T-cell (primary cell): Measurements from ENCODE around the gene SLAMF7. TPM values are rescaled to one million over a fixed set of nuclear protein-coding genes. Genes with fewer than 3 reads are reported as not detected.

Experiments used
- ATAC-seq, 4 experiments: fragments of 200-7000 bp in 3 of 4; fragments of 150-1000 bp in 1 of 4; cut with Tn5 transposase; replicated peaks in 1 of 4; 1 replicate in 3 of 4; 2 replicates in 1 of 4; pipeline ENCODE4 v1.10.0; 2021; ENCODE audit warnings: moderate library complexity in 3 of 4, mild to moderate bottlenecking in 2 of 4, moderate number of reproducible peaks in 1 of 4
- CTCF ChIA-PET, 2 donors: fragments of 300-600 bp; sonication (Branson Sonifier 250); formaldehyde crosslinking; loops; one replicate each; lab custom pipeline; 2022; ENCODE audit warnings: antibody characterized with exemption in 2 of 2; lab: Charles Lee
- POLR2A ChIA-PET, 2 donors: fragments of 300-600 bp; sonication (Branson Sonifier 250); formaldehyde crosslinking; loops; one replicate each; lab custom pipeline; 2022; ENCODE audit warnings: antibody characterized with exemption in 2 of 2; lab: Charles Lee
- DNase-seq, 35 experiments: peaks; one replicate each; pipeline versions ENCODE4 v3.0.0 to v3.0.0-alpha.2; 2013 to 2023
- H3K27ac ChIP-seq: one replicate; pipeline ENCODE4 v1.5.1; 2013; ENCODE audit warnings: low read length
- H3K27me3 ChIP-seq, 2 experiments: replicated peaks in 1 of 2; 1 replicate in 1 of 2; 2 replicates in 1 of 2; pipeline versions ENCODE4 v1.6.1 to v1.7.0; 2013; ENCODE audit warnings: low read length in 1 of 2, mixed read lengths in 1 of 2; ENCODE audit not compliant: control insufficient read depth in 2 of 2, insufficient read depth in 2 of 2; ENCODE audit errors: extremely low read depth in 1 of 2
- H3K36me3 ChIP-seq, 2 donors: 1 replicate in 1 of 2; 2 replicates in 1 of 2; pipeline versions ENCODE4 v1.6.1 to v1.7.0; 2013; ENCODE audit warnings: low read length in 1 of 2; ENCODE audit not compliant: control insufficient read depth in 2 of 2, insufficient read depth in 1 of 2; ENCODE audit errors: extremely low read depth in 1 of 2
- H3K4me1 ChIP-seq, 2 experiments: 1 replicate in 1 of 2; 2 replicates in 1 of 2; pipeline versions ENCODE4 v1.6.1 to v1.7.0; 2013; ENCODE audit warnings: low read length in 2 of 2, mixed read lengths in 1 of 2; ENCODE audit not compliant: insufficient read depth in 2 of 2, control insufficient read depth in 1 of 2; ENCODE audit errors: extremely low read depth in 1 of 2
- H3K4me3 ChIP-seq, 2 donors: 1 replicate in 1 of 2; 2 replicates in 1 of 2; pipeline versions ENCODE4 v1.5.1 to v1.7.0; 2013; ENCODE audit warnings: mild to moderate bottlenecking in 2 of 2, low read length in 1 of 2, moderate library complexity in 1 of 2; ENCODE audit not compliant: control insufficient read depth in 1 of 2; ENCODE audit errors: extremely low read depth in 1 of 2
- H3K9me3 ChIP-seq: 2 replicates; pipeline ENCODE4 v1.7.0; 2013
- H3K27ac Mint-ChIP-seq, 2 donors: one replicate each; pipeline ENCODE4 v1.8.0; 2020 to 2021; ENCODE audit warnings: mild to moderate bottlenecking in 2 of 2, mixed read lengths in 2 of 2
- H3K27me3 Mint-ChIP-seq, 2 donors: one replicate each; pipeline ENCODE4 v1.8.0; 2021 to 2022; ENCODE audit warnings: mixed read lengths in 2 of 2
- H3K36me3 Mint-ChIP-seq: one replicate; pipeline ENCODE4 v1.8.0; 2021; ENCODE audit warnings: mixed read lengths
- H3K4me1 Mint-ChIP-seq, 3 donors: one replicate each; pipeline ENCODE4 v1.8.0; 2020 to 2022; ENCODE audit warnings: mixed read lengths in 3 of 3, mild to moderate bottlenecking in 1 of 3
- H3K4me3 Mint-ChIP-seq, 3 donors: one replicate each; pipeline ENCODE4 v1.8.0; 2020 to 2022; ENCODE audit warnings: mild to moderate bottlenecking in 3 of 3, mixed read lengths in 3 of 3, moderate library complexity in 3 of 3
- H3K9me3 Mint-ChIP-seq, 3 donors: one replicate each; pipeline ENCODE4 v1.8.0; 2020 to 2022; ENCODE audit warnings: mixed read lengths in 3 of 3
- WGBS: methylation state at CpG from one replicate; pipeline ENCODE4 v1.1.5; 2013; ENCODE audit warnings: missing lambda C conversion rate; ENCODE audit not compliant: insufficient coverage; 5-methylcytosine and 5-hydroxymethylcytosine counted together
- total RNA-seq, 35 experiments: library from RNA in 6 of 35; stranded (reverse) in 6 of 35; fragments of 120-200 nt in 1 of 35; gene quantifications; one replicate each; pipeline versions ENCODE4 v1.2.1 to v1.2.4 and lab custom pipeline; 2013 to 2026

Gene SLAMF7
- total RNA-seq, 5 donors from 2014 or later (not counting 1 experiment from before 2014, with no cell fraction given) = 9.5 to 32.0 (median 25.5) TPM

DNA sequence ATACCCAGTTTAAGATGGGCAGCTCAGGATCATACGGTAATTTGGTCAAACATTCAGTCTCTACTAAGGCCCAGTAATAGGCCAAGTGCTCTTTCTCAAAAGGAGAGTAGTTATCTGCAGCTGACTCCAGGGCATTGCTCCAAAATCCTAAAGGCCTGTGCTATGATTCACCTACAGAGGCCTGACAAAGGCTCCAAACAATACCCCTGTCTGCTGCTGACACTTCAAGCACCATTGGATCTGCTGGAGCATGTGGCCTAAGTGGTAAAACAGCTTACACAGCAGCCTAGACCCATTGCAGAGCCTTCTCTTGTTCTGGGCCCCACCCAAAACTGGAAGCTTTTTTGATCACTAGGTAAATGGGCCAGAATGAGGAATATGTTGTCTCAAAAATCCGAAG, 22.8 kb downstream of the SLAMF7 start:
- Mint-ChIP-seq H3K9me3 (no peaks in the 10 kb centered on the region), H3K4me3 (no peak overlapping the region), H3K4me1 (peaks cover 7 to 9% (median 8%) of the 10 kb centered on the region in 3 donors), H3K36me3 (no peaks in the 10 kb centered on the region), H3K27me3 (no peaks in the 10 kb centered on the region), H3K27ac (no peak overlapping the region)
- H3K27me3 ChIP-seq = no peaks in the 10 kb centered on the region
- H3K4me3 ChIP-seq = no peak overlapping the region
- POLR2A ChIA-PET = no interaction called here
- no peaks in the 10 kb centered on the region for H3K36me3 ChIP-seq
- WGBS = 100% methylated on average over 1 of the region's 2 CpGs
- peaks cover 2 to 20% of the 10 kb centered on the region in 2 experiments for H3K4me1 ChIP-seq
- DNase-seq (no peak), ATAC-seq (no peak)
- no peak overlapping the region for H3K27ac ChIP-seq
- no peaks in the 10 kb centered on the region for H3K9me3 ChIP-seq
- CTCF ChIA-PET = interaction anchor here in 1 of 2 donors (1.0 kb wide), 1 partner anchor 17 kb away, joined by 3 read pairs; no protein-coding TSS in a partner anchor

DNA sequence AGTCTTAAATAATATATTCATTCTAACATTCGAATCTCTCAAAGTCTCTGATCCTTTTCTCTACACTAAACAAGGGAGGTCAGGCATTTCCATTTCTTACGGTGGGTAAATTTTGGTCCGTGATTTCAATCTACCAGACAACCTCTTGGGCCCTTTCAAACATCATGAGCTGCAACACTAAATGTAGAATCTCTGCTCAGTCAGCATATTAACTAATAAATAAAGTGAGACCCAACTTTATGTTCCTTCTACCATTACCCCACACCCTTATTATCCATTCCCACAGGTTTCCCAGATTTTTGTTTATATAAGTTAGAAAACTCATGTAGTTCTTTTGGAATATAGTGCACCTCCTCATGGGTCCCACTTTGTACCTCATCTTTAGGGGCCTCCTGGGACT, 24.9 kb downstream of the SLAMF7 start:
- peaks cover 12 to 17% of the 10 kb centered on the region in 2 experiments for H3K4me1 ChIP-seq
- Mint-ChIP-seq H3K4me3 (no peak overlapping the region), H3K9me3 (no peaks in the 10 kb centered on the region), H3K36me3 (no peaks in the 10 kb centered on the region), H3K4me1 (peaks cover 21% of the 10 kb centered on the region in 3 donors), H3K27me3 (no peaks in the 10 kb centered on the region), H3K27ac (no peak overlapping the region)
- WGBS = 100% methylated on average over 1 of the region's 3 CpGs
- ChIA-PET CTCF (interaction anchor here in 1 of 2 donors (1.3 to 1.5 kb wide), 2 partner anchors 31 to 38 kb away, joined by 4 read pairs; no protein-coding TSS in a partner anchor), POLR2A (no interaction called here)
- H3K27ac ChIP-seq = no peak overlapping the region
- H3K27me3 ChIP-seq = no peaks in the 10 kb centered on the region
- no peak for ATAC-seq
- no peak overlapping the region for H3K4me3 ChIP-seq
- no peak for DNase-seq
- H3K36me3 ChIP-seq = no peaks in the 10 kb centered on the region
- H3K9me3 ChIP-seq = no peaks in the 10 kb centered on the region

- Histone ChIP-seq H3K9me3 (no peaks in the 10 kb centered on the region), H3K36me3 (no peaks in the 10 kb centered on the region), H3K4me1 (peaks cover 12 to 17% of the 10 kb centered on the region in 2 experiments), H3K27me3 (no peaks in the 10 kb centered on the region), H3K4me3 (peak overlapping the region; percentile 39 to 45), H3K27ac (peak overlapping the region; percentile 90)
- WGBS = 25% methylated on average over 3 of the region's 8 CpGs
- CTCF ChIA-PET = interaction anchor here (0.6 to 5.2 kb wide), 48 partner anchors 8 to 386 kb away, joined by 3 to 101 read pairs (median 5); partner anchors contain the start of genes CD48 (in 1 of the 2), ITLN2 (in 1 of the 2), LY9 (in 1 of the 2) and SLAMF1 (in 1 of the 2)
- DNase-seq (peak in 10 of 35 experiments; percentile 9 to 57 (median 21)), ATAC-seq (peak; percentile 63 to 75 (median 66))
- Mint-ChIP-seq H3K9me3 (no peaks in the 10 kb centered on the region), H3K4me1 (peaks cover 21% of the 10 kb centered on the region in 3 donors), H3K4me3 (peak overlapping the region; percentile 74 to 83 (median 75)), H3K36me3 (no peaks in the 10 kb centered on the region), H3K27me3 (no peaks in the 10 kb centered on the region), H3K27ac (peak overlapping the region; percentile 96 to 98)
- POLR2A ChIA-PET = interaction anchor here (0.6 to 1.5 kb wide), 3 partner anchors 84 to 405 kb away, joined by 3 to 7 read pairs (median 3); no protein-coding TSS in a partner anchor
Observed at GRCh38 chr1:160767395-160768294, 28.6 kb downstream of the SLAMF7 start.

- no peaks in the 10 kb centered on the region for H3K36me3 Mint-ChIP-seq
- H3K27ac Mint-ChIP-seq = peak overlapping the region; percentile 96 to 98
- H3K27ac ChIP-seq = peak overlapping the region; percentile 90
- no peaks in the 10 kb centered on the region for H3K9me3 ChIP-seq
- H3K9me3 Mint-ChIP-seq = no peaks in the 10 kb centered on the region
- DNase-seq (peak; percentile 65 to 93 (median 85)), ATAC-seq (peak; percentile 93 to 96 (median 94))
- no peaks in the 10 kb centered on the region for H3K27me3 Mint-ChIP-seq
- H3K4me1 ChIP-seq = peaks cover 12 to 17% of the 10 kb centered on the region in 2 experiments
- no peaks in the 10 kb centered on the region for H3K36me3 ChIP-seq
- peaks cover 21% of the 10 kb centered on the region in 3 donors for H3K4me1 Mint-ChIP-seq
- no peaks in the 10 kb centered on the region for H3K27me3 ChIP-seq
- CTCF ChIA-PET = interaction anchor here (0.5 to 5.2 kb wide), 51 partner anchors 9 to 385 kb away, joined by 3 to 101 read pairs (median 5); partner anchors contain the start of genes CD48 (in 1 of the 2), ITLN2 (in 1 of the 2), LY9 (in 1 of the 2) and SLAMF1 (in 1 of the 2)
- H3K4me3 Mint-ChIP-seq = peak overlapping the region; percentile 74 to 83 (median 75)
- peak overlapping the region; percentile 39 to 45 for H3K4me3 ChIP-seq
- POLR2A ChIA-PET = interaction anchor here (0.6 to 1.5 kb wide), 5 partner anchors 84 to 464 kb away, joined by 3 to 7 read pairs (median 3); no protein-coding TSS in a partner anchor
Observed at GRCh38 chr1:160768295-160768657, 29.2 kb downstream of the SLAMF7 start.

DNA sequence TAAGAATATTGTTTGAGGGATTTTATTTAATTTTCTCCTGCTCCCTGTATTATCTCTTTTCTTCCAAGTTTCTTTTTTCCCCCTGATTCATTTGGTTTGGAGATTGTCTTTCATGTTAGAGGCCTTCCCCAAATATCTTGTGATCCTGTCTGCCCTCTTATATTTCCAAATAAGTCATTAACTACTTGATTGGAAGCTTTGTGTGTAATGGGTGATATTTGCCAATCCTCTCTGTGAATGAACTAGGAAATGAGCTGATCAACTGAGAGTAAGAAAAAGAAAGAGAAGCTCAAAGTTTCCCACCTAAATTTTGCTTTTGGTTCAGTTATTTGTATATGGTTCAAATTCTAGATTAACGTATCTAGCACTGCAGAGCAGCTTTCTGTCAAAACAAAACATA, 33.3 kb downstream of the SLAMF7 start:
- no peak overlapping the region for H3K27ac Mint-ChIP-seq
- no peaks in the 10 kb centered on the region for H3K36me3 Mint-ChIP-seq
- Histone ChIP-seq H3K36me3 (no peaks in the 10 kb centered on the region), H3K9me3 (no peaks in the 10 kb centered on the region), H3K4me1 (peaks cover 6 to 8% of the 10 kb centered on the region in 2 experiments), H3K27me3 (peaks cover 0 to 7% of the 10 kb centered on the region in 2 experiments), H3K27ac (no peak overlapping the region), H3K4me3 (no peak overlapping the region)
- no peak for DNase-seq
- ATAC-seq = no peak
- H3K9me3 Mint-ChIP-seq = no peaks in the 10 kb centered on the region
- peaks cover 0 to 4% of the 10 kb centered on the region in 2 donors for H3K27me3 Mint-ChIP-seq
- ChIA-PET CTCF (interaction anchor here (0.9 to 2.0 kb wide), 9 partner anchors 22 to 180 kb away, joined by 3 to 7 read pairs (median 3); no protein-coding TSS in a partner anchor), POLR2A (interaction anchor here in 1 of 2 donors (0.6 kb wide), 1 partner anchor 108 kb away, joined by 3 read pairs; no protein-coding TSS in a partner anchor)
- H3K4me1 Mint-ChIP-seq = peaks cover 19 to 27% (median 24%) of the 10 kb centered on the region in 3 donors
- no CpG with 5 or more reads among the region's 1 CpG for WGBS
- no peak overlapping the region for H3K4me3 Mint-ChIP-seq

DNA sequence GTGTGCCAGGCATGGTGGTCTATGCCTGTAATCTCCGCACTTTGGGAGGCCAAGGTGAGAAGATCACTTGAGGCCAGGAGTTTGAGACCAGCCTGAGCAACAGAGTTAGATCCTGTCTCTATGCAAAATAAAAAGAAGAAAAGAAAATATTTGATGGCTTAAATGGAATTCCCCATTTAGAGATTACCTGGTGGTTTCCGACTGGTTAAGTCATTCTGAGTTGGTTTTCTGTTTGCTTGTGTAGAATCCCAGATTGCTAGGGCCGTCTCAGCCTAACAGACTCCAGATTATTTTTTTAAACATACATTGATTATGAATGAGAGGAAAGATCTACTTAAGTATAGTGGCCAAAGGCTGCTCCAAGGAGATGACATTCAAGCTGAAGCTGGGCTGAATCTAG, 34.0 kb downstream of the SLAMF7 start:
- POLR2A ChIA-PET = interaction anchor here in 1 of 2 donors (0.5 kb wide), 1 partner anchor 162 kb away, joined by 3 read pairs; no protein-coding TSS in a partner anchor
- Histone ChIP-seq H3K9me3 (no peaks in the 10 kb centered on the region), H3K4me1 (peaks cover under 1 to 6% of the 10 kb centered on the region in 2 experiments), H3K27me3 (peaks cover 0 to 7% of the 10 kb centered on the region in 2 experiments), H3K27ac (no peak overlapping the region), H3K4me3 (no peak overlapping the region), H3K36me3 (no peaks in the 10 kb centered on the region)
- H3K4me1 Mint-ChIP-seq = peaks cover 16 to 23% (median 21%) of the 10 kb centered on the region in 3 donors
- H3K4me3 Mint-ChIP-seq = no peak overlapping the region
- DNase-seq = no peak
- CTCF ChIA-PET = interaction anchor here (1.3 to 2.0 kb wide), 9 partner anchors 22 to 179 kb away, joined by 3 to 7 read pairs (median 3); no protein-coding TSS in a partner anchor
- H3K27ac Mint-ChIP-seq = no peak overlapping the region
- WGBS = no CpG with 5 or more reads among the region's 3 CpGs
- H3K9me3 Mint-ChIP-seq = no peaks in the 10 kb centered on the region
- no peak for ATAC-seq
- peaks cover 0 to 4% of the 10 kb centered on the region in 2 donors for H3K27me3 Mint-ChIP-seq
- no peaks in the 10 kb centered on the region for H3K36me3 Mint-ChIP-seq
